HFFc6 (cell line): ENCODE results near the gene THEMIS2. TPM values are rescaled to one million over a fixed set of nuclear protein-coding genes. Genes with fewer than 3 reads are reported as not detected.

Experiments used
- DNase-seq: peaks from one replicate; pipeline ENCODE4 v3.0.0-alpha.2; 2018
- H3K27ac Mint-ChIP-seq: 2 replicates; pipeline ENCODE4 v1.8.0; 2020; ENCODE audit warnings: mild to moderate bottlenecking, mixed read lengths
- H3K27me3 Mint-ChIP-seq: 2 replicates; pipeline ENCODE4 v1.8.0; 2021; ENCODE audit warnings: mild to moderate bottlenecking, moderate library complexity, mixed read lengths; ENCODE audit not compliant: insufficient read depth
- H3K36me3 Mint-ChIP-seq: 2 replicates; pipeline ENCODE4 v1.8.0; 2021; ENCODE audit warnings: low read depth, mixed read lengths
- H3K4me1 Mint-ChIP-seq: 2 replicates; pipeline ENCODE4 v1.8.0; 2020; ENCODE audit warnings: low read depth, mixed read lengths
- H3K4me3 Mint-ChIP-seq: 2 replicates; pipeline ENCODE4 v1.8.0; 2020; ENCODE audit warnings: mild to moderate bottlenecking, moderate library complexity, mixed read lengths
- H3K9me3 Mint-ChIP-seq: 2 replicates; pipeline ENCODE4 v1.8.0; 2020; ENCODE audit warnings: mild to moderate bottlenecking, mixed read lengths
- CTCF ChIP-seq: fragments of 200-600 bp; sonication (generic); IDR thresholded peaks from 2 replicates; pipeline ENCODE4 v1.5.0; 2021; ENCODE audit warnings: antibody characterized with exemption, mild to moderate bottlenecking
- total RNA-seq, 6 experiments: library from RNA; stranded (reverse); fragmentation: NEBNext Ultra II Directional; extraction: Animal tissue kit (Norgen Biotek cat#: 25700); gene quantifications; 2 replicates in 1 of 6; 3 replicates in 5 of 6; pipeline ENCODE4 v1.2.3, GENCODE V29; 2021

The THEMIS2 gene
- total RNA-seq, 6 experiments from 2014 or later: 1.3 to 5.6 (median 3.7) TPM

GRCh38 chr1:27915082-27915575 is 42.8 kb downstream of the THEMIS2 start:
- Mint-ChIP-seq H3K27me3 (peaks cover 9% of the 10 kb centered on the region; the same call in 1 of the 2 replicates), H3K27ac (peak overlapping the region; percentile 97), H3K36me3 (peaks cover 5% of the 10 kb centered on the region; the same call in 1 of the 2 replicates), H3K4me3 (peak overlapping the region; percentile 100; the same call in 1 of the 2 replicates), H3K4me1 (peaks cover 9% of the 10 kb centered on the region; the same call in 1 of the 2 replicates), H3K9me3 (peaks cover 11% of the 10 kb centered on the region)
- DNase-seq: no peak
- TF ChIP-seq CTCF: no peak

GRCh38 chr1:27922272-27922671 is 49.9 kb downstream of the THEMIS2 start:
- no peak for TF ChIP-seq CTCF
- no peaks in the 10 kb centered on the region for H3K36me3 Mint-ChIP-seq
- no peaks in the 10 kb centered on the region for H3K4me1 Mint-ChIP-seq
- no peak overlapping the region for H3K27ac Mint-ChIP-seq
- DNase-seq: no peak
- no peak overlapping the region for H3K4me3 Mint-ChIP-seq
- H3K27me3 Mint-ChIP-seq: peaks cover 4% of the 10 kb centered on the region
- no peaks in the 10 kb centered on the region for H3K9me3 Mint-ChIP-seq

- DNase-seq: no peak
- no peaks in the 10 kb centered on the region for H3K36me3 Mint-ChIP-seq
- no peak overlapping the region for H3K4me3 Mint-ChIP-seq
- H3K4me1 Mint-ChIP-seq: peaks cover 11% of the 10 kb centered on the region
- no peaks in the 10 kb centered on the region for H3K9me3 Mint-ChIP-seq
- peaks cover 6% of the 10 kb centered on the region for H3K27me3 Mint-ChIP-seq
- H3K27ac Mint-ChIP-seq: no peak overlapping the region
- TF ChIP-seq CTCF: no peak
These were observed 56.0 kb downstream of the THEMIS2 start for GRCh38 chr1:27928216-27928954.

- Mint-ChIP-seq H3K9me3 (no peaks in the 10 kb centered on the region), H3K4me3 (no peak overlapping the region), H3K27me3 (peaks cover 12% of the 10 kb centered on the region), H3K36me3 (no peaks in the 10 kb centered on the region), H3K4me1 (peaks cover 22% of the 10 kb centered on the region), H3K27ac (no peak overlapping the region)
- DNase-seq: no peak
- TF ChIP-seq CTCF: no peak
These were observed 58.8 kb downstream of the THEMIS2 start for GRCh38 chr1:27931184-27931583.

GRCh38 chr1:27931759-27932158 is 59.4 kb downstream of the THEMIS2 start:
- TF ChIP-seq CTCF: no peak
- peaks cover 22% of the 10 kb centered on the region for H3K4me1 Mint-ChIP-seq
- peaks cover 12% of the 10 kb centered on the region for H3K27me3 Mint-ChIP-seq
- DNase-seq: no peak
- H3K4me3 Mint-ChIP-seq: no peak overlapping the region
- no peaks in the 10 kb centered on the region for H3K36me3 Mint-ChIP-seq
- H3K27ac Mint-ChIP-seq: no peak overlapping the region
- H3K9me3 Mint-ChIP-seq: no peaks in the 10 kb centered on the region
